ENCODE data around the gene HSPA12B. TPM values are rescaled to one million over a fixed set of nuclear protein-coding genes. Genes with fewer than 3 reads are reported as not detected.

Gene HSPA12B
- total and polyA plus RNA-seq, 9 of the 15 experiments (the other 6 are each of a cell fraction or from before 2014, with no cell fraction given) = 0.03 to 0.07 TPM; not detected in 7

- TF ChIP-seq HOMEZ (CRISPR knock-in tag; IDR thresholded peaks at IDR 0.05) (no peak), ARID2 (IDR thresholded peaks at IDR 0.05) (no peak), HMG20B (CRISPR knock-in tag; IDR thresholded peaks at IDR 0.05) (no peak), MAX (CRISPR knock-in tag; IDR thresholded peaks at IDR 0.05) (peak; percentile 24), ETS1 (conservative IDR thresholded peaks at IDR 0.05; ENCODE audit: control insufficient read depth, low read depth, low read length) (no peak), KLF10 (CRISPR knock-in tag; IDR thresholded peaks at IDR 0.05) (no peak), TRIM24 (IDR thresholded peaks at IDR 0.05) (no peak), SREBF1 (IDR thresholded peaks at IDR 0.05; ENCODE audit: borderline replicate concordance, low read depth, low read length) (no peak), PTRF (tag; IDR thresholded peaks at IDR 0.05) (no peak), ASH1L (IDR thresholded peaks at IDR 0.05; ENCODE audit: borderline replicate concordance, low read depth, partially characterized antibody) (no peak), TBP (optimal IDR thresholded peaks at IDR 0.05; ENCODE audit: low read depth, low read length) (no peak), SPI1 (IDR thresholded peaks at IDR 0.05; ENCODE audit: borderline replicate concordance, low read depth, low read length) (no peak), ILK (tag; IDR thresholded peaks at IDR 0.05; ENCODE audit: borderline replicate concordance, low read depth) (no peak), PKNOX1 (IDR thresholded peaks at IDR 0.05) (no peak), CBFA2T3 (IDR thresholded peaks at IDR 0.05) (no peak), TCFL5 (CRISPR knock-in tag; conservative IDR thresholded peaks at IDR 0.05) (no peak)
Measured at GRCh38 chr20:3785240-3786125, 53.0 kb downstream of the HSPA12B start (continued).

All from K562 (cell line).